GM12865 (cell line): ENCODE measurements around the gene PHKG1.
"Not testable (repeated sequence)": the region's sequence is repeated elsewhere in the genome, so short reads cannot be mapped to it uniquely, and the experiment has no call there.

Source experiments
- DNase-seq: peaks from one replicate; pipeline ENCODE4 v3.0.0; 2010; ENCODE audit warnings: low read depth
- H3K4me3 ChIP-seq: 2 replicates; pipeline ENCODE4 v1.5.1; 2011; ENCODE audit warnings: mild to moderate bottlenecking, low read depth, low read length, control low read depth
- TF ChIP-seq, protein P1 (sequence below): IDR thresholded peaks from 2 replicates; pipeline ENCODE4 v1.5.1; 2011; ENCODE audit warnings: low read length, control low read depth, low read depth, inconsistent platforms; ENCODE audit not compliant: insufficient read depth; ENCODE audit errors: missing control alignments

The PHKG1 gene

DNA sequence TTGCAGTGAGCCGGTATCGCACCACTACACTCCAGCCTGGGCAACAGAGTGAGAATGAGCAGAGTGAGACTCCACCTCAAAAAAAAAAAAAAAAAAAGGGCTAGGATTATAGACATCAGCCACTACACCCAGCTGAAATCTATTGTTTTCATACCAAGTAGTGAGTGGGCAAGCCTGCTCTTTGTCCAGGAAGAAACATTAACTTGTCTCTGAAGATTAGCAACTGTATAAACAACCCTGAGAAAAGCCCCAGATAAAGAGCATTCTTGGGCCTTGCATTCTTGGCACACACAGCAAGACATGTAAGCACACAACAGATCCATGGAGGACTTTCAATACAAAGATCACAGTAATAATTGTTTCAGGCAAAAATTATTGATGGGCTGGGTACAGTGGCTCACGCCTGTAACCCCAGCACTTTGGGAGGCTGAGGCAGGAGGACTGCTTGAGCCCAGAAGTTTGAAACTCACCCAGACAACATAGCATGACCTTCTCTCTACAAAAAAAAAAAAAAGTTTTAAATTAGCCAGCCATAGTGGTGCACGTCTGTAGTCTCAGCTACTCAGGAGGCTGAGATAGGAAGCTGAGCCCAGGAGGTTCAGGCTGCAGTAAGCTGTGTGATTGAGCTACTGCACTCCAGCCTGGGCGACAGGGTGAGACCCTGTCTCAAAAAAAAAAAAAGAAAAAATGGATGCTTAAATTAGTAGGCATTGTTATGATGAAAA lies 45.9 kb downstream of the PHKG1 start:
- DNase-seq, result no peak
- H3K4me3 ChIP-seq, result no peak overlapping the region
- TF ChIP-seq, protein P1, sequence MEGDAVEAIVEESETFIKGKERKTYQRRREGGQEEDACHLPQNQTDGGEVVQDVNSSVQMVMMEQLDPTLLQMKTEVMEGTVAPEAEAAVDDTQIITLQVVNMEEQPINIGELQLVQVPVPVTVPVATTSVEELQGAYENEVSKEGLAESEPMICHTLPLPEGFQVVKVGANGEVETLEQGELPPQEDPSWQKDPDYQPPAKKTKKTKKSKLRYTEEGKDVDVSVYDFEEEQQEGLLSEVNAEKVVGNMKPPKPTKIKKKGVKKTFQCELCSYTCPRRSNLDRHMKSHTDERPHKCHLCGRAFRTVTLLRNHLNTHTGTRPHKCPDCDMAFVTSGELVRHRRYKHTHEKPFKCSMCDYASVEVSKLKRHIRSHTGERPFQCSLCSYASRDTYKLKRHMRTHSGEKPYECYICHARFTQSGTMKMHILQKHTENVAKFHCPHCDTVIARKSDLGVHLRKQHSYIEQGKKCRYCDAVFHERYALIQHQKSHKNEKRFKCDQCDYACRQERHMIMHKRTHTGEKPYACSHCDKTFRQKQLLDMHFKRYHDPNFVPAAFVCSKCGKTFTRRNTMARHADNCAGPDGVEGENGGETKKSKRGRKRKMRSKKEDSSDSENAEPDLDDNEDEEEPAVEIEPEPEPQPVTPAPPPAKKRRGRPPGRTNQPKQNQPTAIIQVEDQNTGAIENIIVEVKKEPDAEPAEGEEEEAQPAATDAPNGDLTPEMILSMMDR, result no peak

DNA sequence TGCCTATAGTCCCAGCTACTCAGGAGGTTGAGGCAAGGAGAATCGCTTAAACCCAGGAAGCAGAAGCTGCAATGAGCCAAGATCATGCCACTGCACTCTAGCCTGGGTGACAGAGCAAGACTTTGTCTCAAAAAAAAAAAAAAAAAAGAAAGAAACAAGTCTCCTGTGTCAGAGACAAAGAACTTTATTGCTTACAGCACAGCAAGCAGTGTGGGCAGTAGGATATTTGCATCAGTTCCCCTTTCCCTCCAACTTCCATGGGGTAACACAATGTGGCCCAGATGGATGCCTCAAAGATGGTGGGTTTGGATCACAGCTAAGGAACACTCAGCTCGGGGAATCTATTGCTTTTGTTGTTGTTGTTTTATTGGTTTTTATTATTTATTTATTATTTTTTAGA lies 47.0 kb downstream of the PHKG1 start:
- not testable (repeated sequence) for DNase-seq, H3K4me3 ChIP-seq

DNA sequence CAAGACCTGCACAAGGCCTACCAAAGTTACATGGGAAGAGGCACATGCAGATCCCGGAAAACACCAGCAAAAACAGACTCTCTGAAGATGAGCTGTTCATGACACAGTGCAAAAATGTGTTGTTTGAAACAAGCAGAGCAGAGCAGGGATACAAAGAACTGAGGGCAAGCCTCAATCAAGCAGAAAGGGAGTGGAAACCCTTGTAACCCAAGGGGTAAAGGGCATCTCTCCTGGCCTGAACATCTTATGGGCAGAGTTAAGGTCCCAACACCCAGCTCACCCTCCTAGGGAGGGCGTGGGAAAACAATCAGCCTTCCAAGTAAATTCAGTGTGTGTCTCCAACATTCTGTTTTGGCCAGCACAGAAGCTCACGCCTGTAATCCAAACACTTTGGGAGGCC lies 52.0 kb downstream of the PHKG1 start:
- H3K4me3 ChIP-seq, result no peak overlapping the region
- TF ChIP-seq, protein P1, result no peak

DNA sequence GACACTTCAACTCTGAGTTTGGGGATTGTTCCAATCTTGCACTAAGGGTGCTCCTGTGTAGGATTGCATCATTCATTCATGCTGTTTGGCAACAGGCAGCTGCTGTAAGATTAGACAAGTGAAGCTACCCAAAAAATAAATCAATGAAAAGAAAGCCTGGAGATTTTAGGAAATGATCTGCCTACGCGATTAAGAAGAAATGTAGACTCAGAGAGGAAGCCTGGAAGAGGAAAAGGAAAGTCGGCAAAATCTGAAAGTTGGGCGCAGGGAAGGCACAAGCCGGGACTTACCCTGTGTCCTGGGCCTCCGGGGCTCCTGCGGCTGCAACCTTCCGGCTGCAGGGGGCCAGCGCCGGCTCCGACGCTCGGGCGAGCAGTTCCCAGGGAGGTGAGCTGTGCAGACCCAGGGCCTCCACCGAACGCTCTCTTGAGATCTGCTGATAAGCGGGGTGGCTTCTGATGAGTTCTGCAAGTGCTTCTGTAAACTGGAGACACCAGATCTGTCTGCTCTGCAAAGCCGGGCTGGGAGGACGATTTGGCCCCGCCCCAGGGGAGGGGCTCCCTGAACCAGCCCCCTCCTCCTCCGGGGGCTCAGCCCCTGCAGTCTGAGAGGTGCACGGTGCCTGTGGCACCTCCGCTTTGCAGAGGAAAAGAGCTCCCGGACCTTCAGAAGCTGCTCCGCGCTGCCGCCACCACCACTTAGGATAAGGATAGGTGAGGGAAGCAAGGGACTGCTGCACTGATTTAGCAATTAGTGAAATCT lies 58.9 kb downstream of the PHKG1 start:
- peak; percentile 85 for DNase-seq
- TF ChIP-seq, protein P1, result peak; percentile 21
- H3K4me3 ChIP-seq, result peak overlapping the region; percentile 96

More for the DNA sequence above, 52.0 kb downstream of the PHKG1 start:
- DNase-seq, result no peak

DNA sequence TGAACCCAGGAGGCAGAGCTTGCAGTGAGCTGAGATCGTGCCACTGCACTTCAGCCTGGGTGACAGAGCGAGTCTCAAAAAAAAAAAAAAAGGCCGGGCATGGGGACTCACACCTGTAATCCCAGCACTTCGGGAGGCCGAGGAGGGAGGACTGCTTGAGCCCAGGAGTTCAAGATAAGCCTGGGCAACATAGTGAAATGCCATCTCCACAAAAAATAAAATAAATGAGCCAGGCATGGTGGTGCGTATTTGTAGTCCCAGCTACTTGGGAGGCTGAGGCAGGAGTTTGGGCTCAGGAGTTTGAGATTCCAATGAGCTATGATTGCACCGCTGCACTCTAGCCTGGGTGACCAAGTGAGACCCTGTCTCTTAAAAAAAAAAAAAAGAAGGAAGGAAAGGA lies 60.2 kb downstream of the PHKG1 start:
- DNase-seq, H3K4me3 ChIP-seq: not testable (repeated sequence)

DNA sequence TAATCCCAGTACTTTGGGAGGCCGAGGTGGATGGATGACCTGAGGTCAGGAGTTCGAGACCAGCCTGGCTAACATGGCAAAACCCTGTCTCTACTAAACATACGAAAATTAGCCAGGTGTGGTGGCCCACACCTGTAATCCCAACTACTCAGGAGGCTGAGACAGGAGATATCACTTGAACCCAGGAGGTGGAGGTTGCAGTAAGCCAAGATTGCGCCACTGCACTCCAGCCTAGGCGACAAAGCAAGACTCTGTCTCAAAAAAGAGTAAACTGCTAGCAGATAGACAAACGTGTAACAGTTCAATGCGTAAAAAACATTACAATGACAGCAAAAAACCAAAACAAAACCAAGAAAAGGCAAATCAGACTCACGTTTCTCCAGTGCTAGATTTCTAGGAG lies 61.2 kb downstream of the PHKG1 start:
- not testable (repeated sequence) for H3K4me3 ChIP-seq, DNase-seq

DNA sequence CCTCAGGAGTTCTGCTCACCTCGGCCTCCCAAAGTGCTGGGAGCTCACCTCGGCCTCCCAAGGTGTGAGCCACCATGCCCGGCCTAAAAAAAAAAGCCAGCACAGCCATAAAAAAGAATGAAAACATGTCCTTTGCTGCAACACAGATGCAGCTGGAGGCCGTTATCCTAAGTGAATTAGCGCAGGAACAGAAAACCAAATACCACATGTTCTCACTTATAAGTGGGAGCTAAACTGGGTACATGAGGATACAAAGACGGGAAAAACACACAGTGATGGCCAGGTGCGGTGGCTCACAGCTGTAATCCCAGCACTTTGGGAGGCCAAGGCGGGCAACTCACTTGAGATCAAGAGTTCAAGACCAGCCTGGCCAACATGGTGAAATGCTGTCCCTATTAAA lies 62.4 kb downstream of the PHKG1 start:
- no peak for DNase-seq
- H3K4me3 ChIP-seq, result no peak overlapping the region
- TF ChIP-seq, protein P1, result no peak
